Loucy (cell line): ENCODE data around the gene CSNK1G2.
"Not testable (repeated sequence)": the region's sequence is repeated elsewhere in the genome, so short reads cannot be mapped to it uniquely, and the experiment has no call there.

Experiments used
- H2AFZ ChIP-seq: fragments of 200-600 bp; sonication (generic); 2 replicates; pipeline ENCODE4 v1.6.0; 2016; ENCODE audit warnings: antibody characterized with exemption, mild to moderate bottlenecking, low read length, moderate library complexity
- H3F3A ChIP-seq: fragments of 200-600 bp; 2 replicates; pipeline ENCODE4 v1.6.0; 2016; ENCODE audit warnings: antibody characterized with exemption, low read depth, mild to moderate bottlenecking
- H3K27me3 ChIP-seq: fragments of 200-600 bp; sonication (generic); 2 replicates; pipeline ENCODE4 v1.6.1; 2014; ENCODE audit warnings: low read length, mild to moderate bottlenecking; ENCODE audit not compliant: insufficient read depth, poor library complexity, severe bottlenecking
- H3K36me3 ChIP-seq: fragments of 200-600 bp; sonication (generic); 2 replicates; pipeline ENCODE4 v1.6.1; 2016; ENCODE audit warnings: low read length; ENCODE audit not compliant: insufficient read depth
- H3K4me1 ChIP-seq: fragments of 200-600 bp; sonication (generic); 2 replicates; pipeline ENCODE4 v1.5.1; 2014; ENCODE audit warnings: low read length, mild to moderate bottlenecking; ENCODE audit not compliant: insufficient read depth, poor library complexity, severe bottlenecking
- H3K4me2 ChIP-seq: fragments of 200-600 bp; sonication (generic); 2 replicates; pipeline ENCODE4 v1.6.0; 2014; ENCODE audit warnings: antibody characterized with exemption, low read length, low read depth, mild to moderate bottlenecking; ENCODE audit not compliant: poor library complexity, severe bottlenecking
- H3K4me3 ChIP-seq: fragments of 200-600 bp; sonication (generic); 2 replicates; pipeline ENCODE4 v1.5.1; 2014; ENCODE audit warnings: low read length, mild to moderate bottlenecking, mixed read lengths; ENCODE audit not compliant: poor library complexity, severe bottlenecking
- H3K79me2 ChIP-seq: fragments of 200-600 bp; sonication (generic); 2 replicates; pipeline ENCODE4 v1.6.1; 2014; ENCODE audit warnings: low read length; ENCODE audit not compliant: insufficient read depth
- H3K9ac ChIP-seq: fragments of 200-600 bp; sonication (generic); 2 replicates; pipeline ENCODE4 v1.6.0; 2014; ENCODE audit warnings: mild to moderate bottlenecking, low read depth, low read length, moderate library complexity; ENCODE audit not compliant: poor library complexity, severe bottlenecking
- H3K9me2 ChIP-seq: fragments of 200-600 bp; sonication (generic); replicated peaks from 2 replicates; pipeline ENCODE4 v1.6.1; 2016; ENCODE audit warnings: low read depth, low read length, mixed read lengths
- H3K9me3 ChIP-seq: fragments of 200-600 bp; sonication (generic); 2 replicates; pipeline ENCODE4 v1.6.1; 2014; ENCODE audit warnings: mild to moderate bottlenecking, antibody characterized with exemption, low read length, low read depth; ENCODE audit not compliant: insufficient read depth
- H4K20me1 ChIP-seq: fragments of 200-600 bp; sonication (generic); 2 replicates; pipeline ENCODE4 v1.6.0; 2014; ENCODE audit warnings: antibody characterized with exemption, low read length, mild to moderate bottlenecking; ENCODE audit not compliant: insufficient read depth, poor library complexity, severe bottlenecking
- EZH2phosphoT487 ChIP-seq: fragments of 200-600 bp; IDR thresholded peaks from 2 replicates; pipeline ENCODE4 v1.6.1; 2018; ENCODE audit warnings: antibody characterized with exemption, mild to moderate bottlenecking, moderate library complexity, borderline replicate concordance
- TF ChIP-seq, protein P1 (sequence below): fragments of 200-600 bp; sonication (generic); conservative IDR thresholded peaks from 2 replicates; pipeline ENCODE4 v1.5.1; 2014; ENCODE audit warnings: mild to moderate bottlenecking, antibody characterized with exemption, low read length

Gene CSNK1G2

DNA sequence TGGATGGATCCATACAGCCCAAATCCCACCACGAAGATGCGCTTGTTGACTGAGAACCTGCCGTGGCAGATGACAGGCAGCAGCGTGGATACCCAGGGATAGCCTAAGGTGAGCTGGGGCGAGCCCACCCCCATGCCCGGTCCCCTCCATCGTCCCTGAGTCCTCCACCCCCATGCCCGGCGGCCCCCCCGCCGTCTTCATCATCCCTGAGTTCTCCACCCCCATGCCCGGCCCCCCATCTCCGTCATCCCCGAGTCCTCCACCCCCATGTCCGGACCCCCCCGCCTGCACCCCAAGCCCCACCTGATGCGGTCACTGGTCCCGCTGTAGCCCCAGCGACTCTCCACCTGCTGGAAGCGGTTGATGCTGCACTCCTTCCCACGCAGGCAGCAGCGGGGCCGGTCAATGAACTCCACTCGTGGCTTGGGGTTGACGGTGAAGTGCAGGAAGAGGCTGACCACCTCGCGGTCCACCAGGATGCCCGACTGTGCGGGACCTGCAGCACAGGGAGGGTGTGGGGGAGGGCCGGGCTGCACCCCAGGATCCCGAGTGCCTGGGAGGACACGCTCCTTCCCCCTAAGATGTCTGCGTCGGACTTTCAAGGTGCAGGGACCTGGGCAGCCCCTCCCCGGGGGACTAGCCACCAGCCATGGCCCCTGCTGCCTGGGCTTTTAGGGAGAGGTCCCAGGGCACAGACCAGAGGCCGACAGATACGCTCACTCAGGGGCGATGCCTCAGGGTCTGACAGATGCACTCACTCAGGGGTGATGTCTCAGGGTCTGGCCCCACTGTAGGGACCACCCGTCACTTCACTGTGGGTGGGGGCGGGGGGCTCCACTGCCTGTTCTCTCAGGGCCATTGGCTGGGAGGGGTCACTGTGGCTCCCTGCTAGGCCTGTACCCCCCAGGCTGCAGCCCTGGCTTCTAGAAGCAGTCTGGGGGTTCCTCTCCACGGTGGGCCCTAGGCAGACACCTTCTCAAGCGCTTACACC lies 46.5 kb downstream of the CSNK1G2 start:
- H3K4me1 ChIP-seq: no peaks in the 10 kb centered on the region
- no peaks in the 10 kb centered on the region for H3K9me2 ChIP-seq
- H3K79me2 ChIP-seq: no peaks in the 10 kb centered on the region
- H3F3A ChIP-seq: no peaks in the 10 kb centered on the region
- H3K9me3 ChIP-seq: no peaks in the 10 kb centered on the region
- H4K20me1 ChIP-seq: no peaks in the 10 kb centered on the region
- H3K9ac ChIP-seq: no peak overlapping the region
- no peak for TF ChIP-seq EZH2phosphoT487
- TF ChIP-seq, protein P1, sequence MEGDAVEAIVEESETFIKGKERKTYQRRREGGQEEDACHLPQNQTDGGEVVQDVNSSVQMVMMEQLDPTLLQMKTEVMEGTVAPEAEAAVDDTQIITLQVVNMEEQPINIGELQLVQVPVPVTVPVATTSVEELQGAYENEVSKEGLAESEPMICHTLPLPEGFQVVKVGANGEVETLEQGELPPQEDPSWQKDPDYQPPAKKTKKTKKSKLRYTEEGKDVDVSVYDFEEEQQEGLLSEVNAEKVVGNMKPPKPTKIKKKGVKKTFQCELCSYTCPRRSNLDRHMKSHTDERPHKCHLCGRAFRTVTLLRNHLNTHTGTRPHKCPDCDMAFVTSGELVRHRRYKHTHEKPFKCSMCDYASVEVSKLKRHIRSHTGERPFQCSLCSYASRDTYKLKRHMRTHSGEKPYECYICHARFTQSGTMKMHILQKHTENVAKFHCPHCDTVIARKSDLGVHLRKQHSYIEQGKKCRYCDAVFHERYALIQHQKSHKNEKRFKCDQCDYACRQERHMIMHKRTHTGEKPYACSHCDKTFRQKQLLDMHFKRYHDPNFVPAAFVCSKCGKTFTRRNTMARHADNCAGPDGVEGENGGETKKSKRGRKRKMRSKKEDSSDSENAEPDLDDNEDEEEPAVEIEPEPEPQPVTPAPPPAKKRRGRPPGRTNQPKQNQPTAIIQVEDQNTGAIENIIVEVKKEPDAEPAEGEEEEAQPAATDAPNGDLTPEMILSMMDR: no peak
- peaks cover 65% of the 10 kb centered on the region; the same call in 1 of the 2 replicates for H3K36me3 ChIP-seq
- H3K4me2 ChIP-seq: no peak overlapping the region
- H3K27me3 ChIP-seq: no peaks in the 10 kb centered on the region
- no peak overlapping the region for H3K4me3 ChIP-seq
- no peak overlapping the region for H2AFZ ChIP-seq

DNA sequence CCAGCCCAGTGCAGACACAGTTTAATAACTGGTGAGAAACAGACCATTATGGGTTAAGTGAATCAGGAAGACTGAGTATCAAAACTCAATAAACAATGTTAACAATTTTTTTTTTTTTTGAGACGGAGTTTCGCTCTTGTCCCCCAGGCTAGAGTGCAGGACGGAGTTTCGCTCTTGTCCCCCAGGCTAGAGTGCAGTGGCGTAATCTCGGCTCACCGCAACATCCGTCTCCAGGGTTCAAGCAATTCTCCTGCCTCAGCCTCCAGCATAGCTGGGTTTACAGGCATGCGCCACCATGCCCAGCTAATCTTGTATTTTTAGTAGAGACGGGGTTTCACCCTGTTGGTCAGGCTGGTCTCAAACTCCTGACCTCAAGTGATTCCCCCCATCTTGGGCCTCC lies 47.5 kb downstream of the CSNK1G2 start:
- not testable (repeated sequence) for H3K79me2 ChIP-seq, H3K9ac ChIP-seq, H3K4me3 ChIP-seq, H3K27me3 ChIP-seq, H3K4me1 ChIP-seq, H3K9me2 ChIP-seq, H3F3A ChIP-seq, H3K4me2 ChIP-seq, H2AFZ ChIP-seq, H4K20me1 ChIP-seq, H3K9me3 ChIP-seq
- H3K36me3 ChIP-seq: peaks cover 63% of the 10 kb centered on the region; the same call in 1 of the 2 replicates

DNA sequence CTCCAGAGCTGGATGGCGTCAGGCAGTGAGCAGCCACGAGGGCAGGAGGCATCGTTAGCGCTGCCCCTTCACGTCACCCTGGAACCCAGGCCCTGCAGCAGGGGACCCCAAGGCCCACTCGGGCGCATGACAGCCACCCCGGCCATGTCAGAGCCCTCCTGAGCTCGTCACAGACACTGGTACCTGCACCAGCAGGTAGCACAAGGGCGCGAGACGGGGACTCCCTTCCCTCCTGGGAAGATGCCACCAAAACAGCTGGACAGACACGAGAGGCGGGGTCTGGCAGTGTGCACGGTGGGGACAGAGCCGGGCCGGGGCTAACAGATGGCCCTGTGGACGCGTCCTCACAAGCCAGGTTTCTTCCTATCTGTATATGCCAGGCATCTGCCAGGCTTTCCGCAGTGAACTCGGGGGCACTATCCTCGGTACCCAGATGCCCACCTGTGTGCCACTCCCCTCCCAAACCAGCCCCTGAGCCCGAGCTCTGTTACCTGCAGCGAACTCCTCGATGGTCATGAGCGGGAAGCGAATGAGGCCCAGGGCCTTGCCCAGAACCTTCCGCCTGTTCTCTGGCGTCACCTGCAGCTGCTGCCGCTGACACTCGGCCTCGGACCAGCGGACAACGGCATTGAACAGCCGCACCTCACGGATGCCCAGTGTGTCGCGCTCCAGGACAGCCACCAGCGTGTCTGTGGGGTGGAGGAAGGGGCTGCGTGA lies 48.7 kb downstream of the CSNK1G2 start:
- Histone ChIP-seq H3K79me2 (no peaks in the 10 kb centered on the region), H3F3A (no peaks in the 10 kb centered on the region), H3K9ac (no peak overlapping the region), H3K4me2 (no peak overlapping the region), H3K36me3 (peaks cover 58% of the 10 kb centered on the region; the same call in 1 of the 2 replicates), H2AFZ (no peak overlapping the region), H3K27me3 (no peaks in the 10 kb centered on the region), H3K4me3 (no peak overlapping the region), H3K9me3 (no peaks in the 10 kb centered on the region), H3K4me1 (no peaks in the 10 kb centered on the region), H4K20me1 (no peaks in the 10 kb centered on the region), H3K9me2 (no peaks in the 10 kb centered on the region)
- no peak for TF ChIP-seq EZH2phosphoT487
